ENCODE data around the gene GNB1L. TPM values are rescaled to one million over a fixed set of nuclear protein-coding genes. Genes with fewer than 3 reads are reported as not detected.

GNB1L gene
- total and polyA plus RNA-seq, 10 of the 15 experiments (the other 5 are each of a cell fraction or from before 2014, with no cell fraction given), result 0.21 to 19.4 (median 6.8) TPM

DNA sequence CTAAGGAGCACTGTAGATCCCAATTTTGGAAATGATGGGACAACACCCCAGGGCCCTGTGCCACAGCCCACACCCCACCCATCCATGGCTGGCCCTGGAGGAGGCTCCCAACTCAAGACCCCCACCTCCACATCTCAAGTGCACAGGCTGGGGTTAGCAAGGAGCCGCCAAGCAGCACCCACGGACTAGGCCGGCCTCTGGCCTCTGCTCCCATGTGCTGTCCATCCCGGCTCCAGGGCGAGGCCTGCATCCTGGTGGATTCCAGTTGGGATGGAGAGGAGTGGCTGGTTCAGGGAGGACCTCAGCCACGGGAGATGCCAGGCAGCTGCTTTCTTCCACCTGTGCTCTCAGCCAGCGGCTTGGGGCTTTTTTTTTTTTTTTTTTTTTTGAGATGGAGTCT is 43.5 kb upstream of the GNB1L start (continued):
- TF ChIP-seq, protein P1, sequence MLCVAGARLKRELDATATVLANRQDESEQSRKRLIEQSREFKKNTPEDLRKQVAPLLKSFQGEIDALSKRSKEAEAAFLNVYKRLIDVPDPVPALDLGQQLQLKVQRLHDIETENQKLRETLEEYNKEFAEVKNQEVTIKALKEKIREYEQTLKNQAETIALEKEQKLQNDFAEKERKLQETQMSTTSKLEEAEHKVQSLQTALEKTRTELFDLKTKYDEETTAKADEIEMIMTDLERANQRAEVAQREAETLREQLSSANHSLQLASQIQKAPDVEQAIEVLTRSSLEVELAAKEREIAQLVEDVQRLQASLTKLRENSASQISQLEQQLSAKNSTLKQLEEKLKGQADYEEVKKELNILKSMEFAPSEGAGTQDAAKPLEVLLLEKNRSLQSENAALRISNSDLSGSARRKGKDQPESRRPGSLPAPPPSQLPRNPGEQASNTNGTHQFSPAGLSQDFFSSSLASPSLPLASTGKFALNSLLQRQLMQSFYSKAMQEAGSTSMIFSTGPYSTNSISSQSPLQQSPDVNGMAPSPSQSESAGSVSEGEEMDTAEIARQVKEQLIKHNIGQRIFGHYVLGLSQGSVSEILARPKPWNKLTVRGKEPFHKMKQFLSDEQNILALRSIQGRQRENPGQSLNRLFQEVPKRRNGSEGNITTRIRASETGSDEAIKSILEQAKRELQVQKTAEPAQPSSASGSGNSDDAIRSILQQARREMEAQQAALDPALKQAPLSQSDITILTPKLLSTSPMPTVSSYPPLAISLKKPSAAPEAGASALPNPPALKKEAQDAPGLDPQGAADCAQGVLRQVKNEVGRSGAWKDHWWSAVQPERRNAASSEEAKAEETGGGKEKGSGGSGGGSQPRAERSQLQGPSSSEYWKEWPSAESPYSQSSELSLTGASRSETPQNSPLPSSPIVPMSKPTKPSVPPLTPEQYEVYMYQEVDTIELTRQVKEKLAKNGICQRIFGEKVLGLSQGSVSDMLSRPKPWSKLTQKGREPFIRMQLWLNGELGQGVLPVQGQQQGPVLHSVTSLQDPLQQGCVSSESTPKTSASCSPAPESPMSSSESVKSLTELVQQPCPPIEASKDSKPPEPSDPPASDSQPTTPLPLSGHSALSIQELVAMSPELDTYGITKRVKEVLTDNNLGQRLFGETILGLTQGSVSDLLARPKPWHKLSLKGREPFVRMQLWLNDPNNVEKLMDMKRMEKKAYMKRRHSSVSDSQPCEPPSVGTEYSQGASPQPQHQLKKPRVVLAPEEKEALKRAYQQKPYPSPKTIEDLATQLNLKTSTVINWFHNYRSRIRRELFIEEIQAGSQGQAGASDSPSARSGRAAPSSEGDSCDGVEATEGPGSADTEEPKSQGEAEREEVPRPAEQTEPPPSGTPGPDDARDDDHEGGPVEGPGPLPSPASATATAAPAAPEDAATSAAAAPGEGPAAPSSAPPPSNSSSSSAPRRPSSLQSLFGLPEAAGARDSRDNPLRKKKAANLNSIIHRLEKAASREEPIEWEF (IDR thresholded peaks at IDR 0.05; ENCODE audit: insufficient replicate concordance, low read depth, low read length), result no peak
- TF ChIP-seq SP1 (IDR thresholded peaks at IDR 0.05; ENCODE audit: low read depth, low read length) (no peak), USF2 (IDR thresholded peaks at IDR 0.05; ENCODE audit: borderline replicate concordance, low read depth, low read length) (no peak), TAF1 (IDR thresholded peaks at IDR 0.05; ENCODE audit: borderline replicate concordance, low read depth, low read length) (no peak), ESRRA (IDR thresholded peaks at IDR 0.05; ENCODE audit: low read length) (no peak), BMI1 (IDR thresholded peaks at IDR 0.05; ENCODE audit: borderline replicate concordance) (no peak), KDM1A (IDR thresholded peaks at IDR 0.05; ENCODE audit: borderline replicate concordance) (no peak), MYB (IDR thresholded peaks at IDR 0.05; ENCODE audit: borderline replicate concordance, low read depth, low read length) (no peak), RELB (IDR thresholded peaks at IDR 0.05; ENCODE audit: low read depth) (no peak), SMC3 (IDR thresholded peaks at IDR 0.05; ENCODE audit: borderline replicate concordance, low read length) (no peak), FOS (IDR thresholded peaks at IDR 0.05; ENCODE audit: borderline replicate concordance, extremely low read depth, insufficient read length) (no peak), ATF7 (IDR thresholded peaks at IDR 0.05; ENCODE audit: low read depth) (no peak), NFIC (IDR thresholded peaks at IDR 0.05; ENCODE audit: low read depth, low read length) (no peak)
- TF ChIP-seq, protein P2, sequence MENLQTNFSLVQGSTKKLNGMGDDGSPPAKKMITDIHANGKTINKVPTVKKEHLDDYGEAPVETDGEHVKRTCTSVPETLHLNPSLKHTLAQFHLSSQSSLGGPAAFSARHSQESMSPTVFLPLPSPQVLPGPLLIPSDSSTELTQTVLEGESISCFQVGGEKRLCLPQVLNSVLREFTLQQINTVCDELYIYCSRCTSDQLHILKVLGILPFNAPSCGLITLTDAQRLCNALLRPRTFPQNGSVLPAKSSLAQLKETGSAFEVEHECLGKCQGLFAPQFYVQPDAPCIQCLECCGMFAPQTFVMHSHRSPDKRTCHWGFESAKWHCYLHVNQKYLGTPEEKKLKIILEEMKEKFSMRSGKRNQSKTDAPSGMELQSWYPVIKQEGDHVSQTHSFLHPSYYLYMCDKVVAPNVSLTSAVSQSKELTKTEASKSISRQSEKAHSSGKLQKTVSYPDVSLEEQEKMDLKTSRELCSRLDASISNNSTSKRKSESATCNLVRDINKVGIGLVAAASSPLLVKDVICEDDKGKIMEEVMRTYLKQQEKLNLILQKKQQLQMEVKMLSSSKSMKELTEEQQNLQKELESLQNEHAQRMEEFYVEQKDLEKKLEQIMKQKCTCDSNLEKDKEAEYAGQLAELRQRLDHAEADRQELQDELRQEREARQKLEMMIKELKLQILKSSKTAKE (IDR thresholded peaks at IDR 0.05; ENCODE audit: low read depth, poor library complexity, severe bottlenecking), result no peak
- TF ChIP-seq, protein P3, sequence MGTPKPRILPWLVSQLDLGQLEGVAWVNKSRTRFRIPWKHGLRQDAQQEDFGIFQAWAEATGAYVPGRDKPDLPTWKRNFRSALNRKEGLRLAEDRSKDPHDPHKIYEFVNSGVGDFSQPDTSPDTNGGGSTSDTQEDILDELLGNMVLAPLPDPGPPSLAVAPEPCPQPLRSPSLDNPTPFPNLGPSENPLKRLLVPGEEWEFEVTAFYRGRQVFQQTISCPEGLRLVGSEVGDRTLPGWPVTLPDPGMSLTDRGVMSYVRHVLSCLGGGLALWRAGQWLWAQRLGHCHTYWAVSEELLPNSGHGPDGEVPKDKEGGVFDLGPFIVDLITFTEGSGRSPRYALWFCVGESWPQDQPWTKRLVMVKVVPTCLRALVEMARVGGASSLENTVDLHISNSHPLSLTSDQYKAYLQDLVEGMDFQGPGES (IDR thresholded peaks at IDR 0.05), result no peak

All from GM12878 (cell line).